ENCODE data around the gene CFAP299.
"Not testable (repeated sequence)": the region's sequence is repeated elsewhere in the genome, so short reads cannot be mapped to it uniquely, and the experiment has no call there.

The CFAP299 gene

GRCh38 chr4:80340036-80340435, 4.5 kb downstream of the CFAP299 start:
- FAIRE-seq (no peak), DNase-seq (ENCODE audit: insufficient read length, low spot score) (no peak)
- TF ChIP-seq CTCF (IDR thresholded peaks at IDR 0.05; ENCODE audit: insufficient read depth, missing control alignments), result no peak

DNA sequence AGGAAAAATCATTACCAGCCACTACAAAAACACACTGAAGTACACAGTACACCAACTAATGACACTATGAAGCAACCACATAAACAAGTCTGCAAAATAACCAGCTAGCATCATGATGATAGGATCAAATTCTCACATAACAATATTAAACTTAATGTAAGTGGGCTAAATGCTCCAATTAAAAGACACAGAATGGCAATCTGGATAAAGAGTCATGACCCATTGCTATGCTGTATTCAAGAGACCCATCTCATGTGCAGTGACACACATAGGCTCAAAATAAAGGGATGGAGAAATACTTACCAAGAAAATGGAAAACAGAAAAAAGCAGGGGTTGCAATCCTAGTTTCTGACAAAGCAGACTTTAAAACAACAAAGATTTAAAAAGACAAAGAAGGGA, 7.2 kb downstream of the CFAP299 start:
- DNase-seq (ENCODE audit: insufficient read length, low spot score); FAIRE-seq: not testable (repeated sequence)

DNA sequence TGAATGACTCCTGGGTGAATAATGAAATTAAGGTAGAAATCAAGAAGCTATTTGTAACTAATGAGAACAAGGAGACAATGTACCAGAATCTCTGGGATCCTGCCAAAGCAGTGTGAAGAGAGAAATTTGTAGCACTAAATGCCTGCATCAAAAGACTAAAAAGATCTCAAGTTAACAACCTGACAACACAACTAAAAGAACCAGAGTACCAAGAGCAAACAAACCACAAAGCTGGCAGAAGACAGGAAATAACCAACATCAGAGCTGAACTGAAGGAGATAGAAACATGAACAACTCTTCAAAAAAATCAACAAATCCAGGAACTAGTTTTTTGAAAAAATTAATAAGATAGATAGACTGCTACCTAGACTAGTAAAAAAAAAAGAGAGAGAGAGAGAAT, 8.4 kb downstream of the CFAP299 start:
- no peak for FAIRE-seq
- TF ChIP-seq CTCF (IDR thresholded peaks at IDR 0.05; ENCODE audit: insufficient read depth, missing control alignments), result no peak

DNA sequence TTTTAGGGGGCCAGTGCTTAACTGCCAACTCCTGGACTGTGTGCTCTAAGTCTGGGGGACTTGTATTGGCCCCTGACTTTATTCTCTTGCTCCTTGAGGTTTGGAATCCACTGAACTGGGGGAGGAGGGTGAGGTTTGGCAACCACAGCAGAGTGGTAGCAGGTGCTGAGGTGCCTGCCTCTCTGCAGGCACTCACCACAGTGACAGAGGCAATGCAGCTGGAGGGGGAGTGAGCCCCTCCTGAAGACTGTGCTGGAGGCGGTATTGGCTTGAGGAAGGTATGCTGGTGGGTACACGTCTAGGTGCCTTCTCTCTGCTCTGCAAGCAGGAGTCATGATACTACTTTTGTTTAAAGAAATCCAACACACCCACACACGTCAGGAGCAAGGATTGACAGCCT, 24.6 kb downstream of the CFAP299 start:
- no peak for FAIRE-seq
- no peak for TF ChIP-seq CTCF (IDR thresholded peaks at IDR 0.05; ENCODE audit: insufficient read depth, missing control alignments)
- no peak for DNase-seq (ENCODE audit: insufficient read length, low spot score)

More for the DNA sequence above, 8.4 kb downstream of the CFAP299 start:
- no peak for DNase-seq (ENCODE audit: insufficient read length, low spot score)

DNA sequence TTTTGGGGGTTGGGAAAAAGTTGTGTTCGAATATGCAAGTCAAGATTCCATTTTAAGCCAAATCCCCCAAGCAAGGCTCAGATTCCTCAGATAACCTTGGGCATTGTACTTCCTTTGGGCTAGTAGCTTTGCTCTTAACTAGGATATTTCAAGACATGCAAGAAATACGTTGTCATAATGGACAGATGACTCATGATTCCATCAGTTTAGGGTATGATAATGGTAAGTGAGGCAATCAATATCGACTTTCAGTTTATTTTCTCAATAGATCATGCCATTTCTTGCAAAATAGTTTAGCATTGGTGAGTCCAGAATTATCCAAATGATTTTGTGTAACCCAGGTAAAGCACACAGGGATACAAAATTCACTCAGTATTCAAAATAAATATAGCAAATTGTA, 25.4 kb downstream of the CFAP299 start:
- TF ChIP-seq CTCF (IDR thresholded peaks at IDR 0.05; ENCODE audit: insufficient read depth, missing control alignments), result no peak
- DNase-seq (ENCODE audit: insufficient read length, low spot score) (no peak), FAIRE-seq (no peak)

GRCh38 chr4:80361329-80361900, 25.9 kb downstream of the CFAP299 start:
- FAIRE-seq (no peak), DNase-seq (ENCODE audit: insufficient read length, low spot score) (no peak)
- peak; percentile 48 for TF ChIP-seq CTCF (IDR thresholded peaks at IDR 0.05; ENCODE audit: insufficient read depth, missing control alignments)

GRCh38 chr4:80362578-80363181, 27.1 kb downstream of the CFAP299 start:
- FAIRE-seq (no peak), DNase-seq (ENCODE audit: insufficient read length, low spot score) (peak; percentile 22)
- TF ChIP-seq CTCF (IDR thresholded peaks at IDR 0.05; ENCODE audit: insufficient read depth, missing control alignments), result peak; percentile 88

All from D721Med (cell line).